ENCODE results near the gene COL11A2.
"Not testable (repeated sequence)": the region's sequence is repeated elsewhere in the genome, so short reads cannot be mapped to it uniquely, and the experiment has no call there.

COL11A2 gene

DNA sequence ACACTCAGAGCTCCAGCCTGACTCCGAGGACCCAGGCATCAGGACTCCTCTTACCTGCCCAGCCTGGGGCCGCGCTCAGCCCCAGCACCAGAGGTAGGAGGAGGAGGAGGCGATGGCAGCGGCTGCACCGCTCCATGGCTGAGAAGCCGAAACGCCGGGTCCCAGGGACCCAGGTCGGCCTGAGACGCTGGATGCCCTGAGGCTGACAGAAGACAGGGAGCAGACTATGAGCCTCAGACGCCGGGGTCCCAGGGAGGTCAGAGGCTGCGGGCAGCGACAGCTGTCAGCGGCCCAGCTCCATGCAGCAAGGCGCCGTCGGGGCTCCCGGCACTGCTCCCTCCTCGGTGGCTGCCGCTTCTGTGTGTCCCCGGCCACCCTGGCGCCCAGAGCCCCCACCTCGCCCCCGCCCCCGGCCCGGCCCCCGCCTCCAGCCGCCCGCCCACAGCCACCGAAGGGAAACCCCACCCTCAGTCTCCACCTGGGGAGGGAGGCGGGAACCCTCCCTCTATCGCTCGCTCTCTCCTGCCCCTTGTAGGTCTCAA is at the start of gene COL11A2:
TSS of gene COL11A2 (minus strand) at position 363 of the 542 bp plus-strand sequence. CDS start at position 136, 227 bp downstream.
- DNase-seq (ENCODE audit: low read depth, low spot score) = no peak

DNA sequence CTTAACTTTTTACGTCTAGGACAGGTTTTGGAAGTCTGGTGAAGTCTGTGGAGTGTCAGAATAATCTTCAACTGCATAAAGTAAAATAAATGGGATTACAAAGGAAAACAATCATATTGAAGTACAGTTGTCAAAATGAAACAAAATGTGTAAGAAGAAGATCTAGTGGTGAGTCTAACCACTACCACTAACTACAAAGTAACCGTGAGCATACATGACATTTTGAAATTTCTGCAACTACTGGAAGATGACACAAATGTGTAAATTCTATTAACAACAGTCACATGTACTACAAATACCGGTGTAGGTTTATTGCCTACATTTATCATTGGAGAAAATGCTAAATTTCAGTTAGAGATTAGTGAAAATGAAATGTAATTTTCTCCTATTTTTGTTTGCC is 49.7 kb upstream of the COL11A2 start:
- DNase-seq (ENCODE audit: low read depth, low spot score) = no peak

DNA sequence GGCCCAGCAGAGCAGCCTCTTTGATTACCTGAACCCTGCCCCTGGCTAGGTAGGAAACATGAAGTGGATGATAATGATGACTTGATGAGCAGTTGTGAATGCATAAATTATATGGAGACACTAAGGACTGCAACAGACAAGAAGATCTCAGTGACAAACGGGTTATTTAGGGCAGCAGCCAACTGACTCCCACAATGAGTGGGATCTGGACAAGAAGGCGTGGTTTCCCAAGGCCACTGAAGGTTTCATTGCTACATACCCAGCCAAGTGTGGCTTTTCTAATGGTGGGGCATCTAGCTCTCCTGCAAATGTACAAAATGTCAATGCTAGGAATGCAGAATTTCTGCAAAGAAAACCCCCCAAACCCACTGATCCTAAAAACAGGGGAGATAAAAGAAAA is 45.5 kb upstream of the COL11A2 start:
- DNase-seq (ENCODE audit: low read depth, low spot score) = no peak

DNA sequence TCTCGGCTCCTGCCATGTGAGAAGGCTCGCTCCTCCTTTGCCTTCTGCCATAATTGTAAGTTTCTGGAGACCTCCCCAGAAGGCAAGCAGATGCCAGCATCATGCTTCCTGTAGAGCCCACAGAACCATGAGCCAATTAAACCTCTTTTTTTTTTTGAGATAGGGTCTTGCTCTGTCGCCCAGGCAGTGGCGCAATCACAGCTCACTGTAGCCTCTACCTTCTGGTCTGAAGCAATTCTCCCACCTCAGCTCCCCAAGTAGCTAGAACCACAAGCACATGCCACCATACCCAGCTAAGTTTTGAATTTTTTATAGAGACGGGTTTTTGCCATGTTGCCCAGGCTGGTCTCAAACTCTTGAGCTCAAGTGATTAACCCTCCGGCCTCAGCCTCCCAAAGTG is 44.6 kb upstream of the COL11A2 start:
- DNase-seq (ENCODE audit: low read depth, low spot score) = no peak

DNA sequence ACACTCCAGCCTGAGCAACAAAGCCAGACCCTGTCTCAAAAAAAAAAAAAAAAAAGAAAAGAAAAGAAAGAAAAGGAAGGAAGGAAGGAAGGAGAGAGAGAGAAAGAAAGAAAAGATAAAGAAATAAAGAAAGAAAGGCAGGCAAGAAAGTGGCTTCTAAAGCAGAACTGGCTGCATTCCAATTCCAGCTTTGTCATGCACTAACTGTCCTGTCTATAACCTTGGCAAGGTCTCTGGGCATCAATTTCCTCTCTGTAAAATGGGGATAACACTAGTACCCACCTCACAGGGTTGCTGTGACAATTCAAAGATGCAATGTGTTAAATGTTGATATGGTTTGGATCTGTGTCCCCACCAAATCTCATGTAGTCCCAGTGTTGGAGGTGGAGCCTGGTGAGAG is 44.1 kb upstream of the COL11A2 start:
- DNase-seq (ENCODE audit: low read depth, low spot score) = no peak

DNA sequence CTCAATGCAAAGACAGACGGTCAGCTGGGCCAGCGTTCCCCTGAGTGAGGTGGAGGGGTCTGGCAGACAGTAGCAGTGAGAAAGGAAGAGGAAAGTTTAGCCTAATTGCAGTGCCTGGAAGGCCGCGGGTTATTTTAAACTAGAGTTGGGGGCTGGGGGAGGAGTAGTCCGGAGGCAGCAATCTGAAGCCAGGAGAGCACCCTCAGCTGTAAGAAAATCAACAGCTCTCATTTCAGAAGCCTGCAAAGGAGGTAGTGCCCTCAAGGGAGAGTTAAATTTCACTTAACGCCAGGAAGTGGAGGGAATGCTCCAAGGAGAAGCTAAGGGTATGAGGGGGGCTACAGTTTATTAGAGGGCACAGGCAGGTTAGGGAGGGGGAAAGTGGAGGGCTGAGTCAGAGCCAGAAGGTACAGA is 43.0 kb upstream of the COL11A2 start:
- no peak for DNase-seq (ENCODE audit: low read depth, low spot score)

DNA sequence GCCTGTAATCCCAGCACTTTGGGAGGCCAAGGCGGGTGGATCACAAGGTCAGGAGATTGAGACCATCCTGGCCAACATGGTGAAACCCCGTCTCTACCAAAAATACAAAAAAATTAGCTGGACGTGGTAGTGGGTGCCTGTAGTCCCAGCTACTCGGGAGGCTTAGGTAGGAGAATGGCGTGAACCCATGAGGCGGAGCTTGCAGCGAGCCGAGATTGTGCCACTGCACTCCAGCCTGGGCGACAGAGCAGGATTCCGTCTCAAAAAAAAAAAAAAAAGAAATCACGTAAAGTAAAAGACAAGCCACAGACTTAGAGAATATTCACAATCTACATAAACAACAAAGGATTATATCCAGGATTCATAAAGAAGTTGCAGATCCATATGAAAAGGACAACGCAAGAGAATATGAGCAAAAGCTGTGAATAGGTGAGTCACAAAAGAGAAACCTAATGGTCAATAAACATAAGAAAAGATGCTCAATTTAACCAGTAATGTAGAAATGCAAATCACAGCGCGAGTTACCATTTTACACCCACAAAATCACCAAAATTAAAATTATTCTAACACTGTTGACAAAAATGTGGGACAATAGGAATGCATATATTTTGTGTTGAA is 34.3 kb upstream of the COL11A2 start:
- not testable (repeated sequence) for DNase-seq (ENCODE audit: low read depth, low spot score)

DNA sequence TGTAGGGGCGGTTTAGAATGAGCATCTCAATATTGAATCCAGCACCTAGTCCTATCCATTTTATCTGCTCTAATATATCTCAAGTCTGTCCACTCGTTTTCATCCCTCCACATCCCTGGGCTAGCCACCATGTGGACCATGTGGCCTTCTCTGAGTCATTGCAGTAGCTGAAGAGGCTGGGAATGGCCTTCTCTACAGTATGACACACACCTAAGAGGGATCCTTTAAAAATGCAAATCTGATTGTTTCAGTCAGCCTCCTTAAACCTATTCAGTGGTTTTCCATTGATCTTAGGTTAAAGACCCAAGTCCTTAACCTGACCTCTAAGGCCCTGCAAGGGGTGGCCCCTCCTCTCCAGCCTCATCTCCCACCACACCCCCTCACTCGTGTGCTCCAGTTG is 25.4 kb upstream of the COL11A2 start:
- no peak for DNase-seq (ENCODE audit: low read depth, low spot score)

DNA sequence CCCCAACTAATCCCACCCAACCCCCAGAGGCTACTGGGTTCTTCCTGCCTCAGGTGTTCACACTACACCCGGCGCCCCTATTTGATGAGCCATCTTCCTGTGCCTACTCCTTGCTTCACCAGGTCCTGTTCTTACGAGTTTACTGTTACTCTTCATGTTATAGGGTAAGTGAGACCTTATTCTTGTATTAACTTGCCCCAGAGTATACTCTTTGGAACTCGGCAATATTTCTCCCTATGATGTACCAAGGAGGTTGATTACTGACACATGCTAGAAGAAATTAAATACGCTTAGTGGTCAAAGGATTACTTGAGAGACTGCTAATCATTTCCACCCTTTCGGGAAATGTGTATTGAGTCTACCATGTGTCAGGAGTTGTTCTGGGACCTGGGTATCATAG is 25.0 kb upstream of the COL11A2 start:
- no peak for DNase-seq (ENCODE audit: low read depth, low spot score)

DNA sequence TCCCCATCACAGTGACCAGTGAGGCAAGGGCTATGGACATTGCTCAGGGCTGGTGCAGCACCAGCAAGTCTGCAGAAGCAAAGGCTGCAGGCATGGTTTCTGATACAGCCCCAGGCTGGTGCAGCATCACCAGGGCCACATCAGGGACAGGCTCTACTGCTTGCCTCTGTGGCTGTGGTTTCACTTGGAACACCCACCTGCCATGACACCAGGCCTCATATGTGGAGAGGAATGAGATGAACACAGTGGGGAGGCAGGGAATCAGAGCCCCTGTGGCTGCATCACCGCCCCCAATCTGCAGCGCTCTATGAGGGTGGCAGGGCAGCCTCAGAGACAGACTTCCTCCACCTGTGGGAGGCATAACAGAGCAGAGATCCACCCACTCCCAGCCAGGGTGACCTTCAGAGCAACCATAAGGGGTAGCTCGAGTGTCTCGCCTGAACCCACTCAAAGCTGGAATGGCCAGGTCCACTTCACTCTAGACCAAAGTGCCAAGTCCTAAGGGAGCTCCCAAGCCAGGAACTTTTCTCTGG is 23.9 kb upstream of the COL11A2 start:
- DNase-seq (ENCODE audit: low read depth, low spot score) = no peak

DNA sequence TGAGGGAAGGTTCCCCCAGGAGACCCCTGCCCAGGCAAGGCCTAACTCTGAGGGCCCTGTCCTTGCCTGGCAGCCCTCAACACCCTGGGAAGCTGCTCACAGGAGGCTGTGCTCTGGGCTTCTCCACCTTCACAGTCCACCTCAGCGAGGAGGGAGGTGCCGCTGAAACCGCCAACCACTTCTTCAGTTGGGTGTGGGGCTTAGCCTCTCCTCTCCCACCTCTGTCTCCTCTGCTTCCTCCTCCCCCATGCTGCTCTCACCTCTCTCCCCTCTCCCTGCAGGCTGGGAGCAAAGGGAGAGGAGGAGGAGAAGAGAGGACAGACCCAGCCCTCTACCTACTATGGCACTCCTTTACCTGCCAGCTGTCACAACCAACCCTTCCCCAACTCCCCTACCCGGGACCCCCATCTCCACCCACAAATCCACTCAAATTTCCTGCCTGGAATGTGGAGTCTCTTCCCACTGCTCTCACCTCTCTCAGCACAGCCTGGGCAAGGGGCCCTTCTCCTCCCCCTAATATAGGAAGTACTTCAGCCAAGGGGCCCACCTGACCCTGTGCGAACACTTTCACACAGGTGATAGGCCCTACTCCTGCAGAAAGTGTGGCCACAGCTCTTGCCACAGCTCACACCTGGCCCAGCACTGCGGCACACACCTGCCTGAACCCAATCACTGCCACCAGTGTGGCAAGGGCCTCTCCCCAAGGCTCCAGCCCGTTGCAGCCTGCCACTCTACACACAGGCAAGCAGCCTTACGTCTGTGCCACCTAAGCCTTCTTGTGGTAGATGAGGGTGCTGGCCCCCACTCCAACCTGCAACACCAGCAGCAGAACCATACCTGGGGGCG is 23.2 kb upstream of the COL11A2 start:
- DNase-seq (ENCODE audit: low read depth, low spot score) = no peak

DNA sequence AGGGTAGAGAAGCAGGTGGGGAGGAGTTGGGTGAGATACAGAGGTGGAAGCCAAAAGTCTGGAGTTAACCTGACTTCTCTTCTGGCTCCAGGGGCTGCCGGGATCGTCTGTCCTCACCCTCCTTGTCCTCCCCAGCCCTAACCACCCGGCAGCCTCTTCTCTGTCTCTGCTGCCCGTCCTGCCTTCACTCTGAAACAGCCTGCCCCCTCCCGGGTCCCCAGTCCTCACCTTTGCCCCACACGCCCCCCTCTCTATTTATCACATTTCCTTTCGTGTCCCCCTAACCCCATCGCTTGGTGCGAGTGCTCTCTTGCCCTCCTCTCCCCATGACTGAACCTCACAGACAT is 21.7 kb upstream of the COL11A2 start:
- no peak for DNase-seq (ENCODE audit: low read depth, low spot score)

DNA sequence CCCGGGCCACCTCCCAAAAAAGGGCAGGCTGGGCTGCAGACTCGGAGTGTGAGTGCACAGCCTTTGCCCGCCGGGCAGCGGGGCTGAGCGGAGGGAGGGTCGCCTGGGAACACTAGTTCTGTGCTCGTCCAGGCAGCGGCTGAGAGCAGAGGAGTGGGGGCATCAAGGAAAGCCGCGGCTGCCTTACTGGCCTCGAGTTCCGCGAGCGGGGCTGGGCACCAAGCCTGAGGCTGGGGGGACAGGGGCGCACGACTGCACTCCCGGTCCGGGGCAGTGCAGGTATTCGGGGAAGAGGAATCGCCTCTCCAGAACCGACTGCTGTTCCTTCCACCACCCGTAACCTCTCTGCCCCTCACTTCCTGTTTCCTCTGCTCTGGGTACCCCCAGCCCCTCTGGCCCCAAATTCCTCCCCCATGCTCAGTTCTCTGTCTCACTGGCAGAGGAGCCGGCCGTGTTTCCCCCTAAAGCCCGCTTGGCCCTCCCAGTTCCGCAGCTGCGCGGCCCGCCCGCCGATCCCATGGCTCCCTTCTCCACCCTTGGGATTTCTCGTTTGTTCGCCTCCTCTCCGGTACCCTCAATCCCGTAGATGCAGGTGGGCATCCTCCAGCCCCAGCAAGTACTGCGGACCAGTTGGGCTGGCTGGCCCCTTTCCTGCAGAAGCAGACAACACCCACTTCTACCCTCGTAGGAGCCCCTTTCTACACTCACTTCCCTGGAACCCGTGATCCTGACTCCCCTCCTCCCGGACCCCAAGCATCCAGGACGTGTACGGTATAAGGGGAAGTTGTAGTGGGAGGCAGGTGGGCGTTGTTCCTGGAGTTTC is 21.1 kb upstream of the COL11A2 start:
- DNase-seq (ENCODE audit: low read depth, low spot score) = no peak

DNA sequence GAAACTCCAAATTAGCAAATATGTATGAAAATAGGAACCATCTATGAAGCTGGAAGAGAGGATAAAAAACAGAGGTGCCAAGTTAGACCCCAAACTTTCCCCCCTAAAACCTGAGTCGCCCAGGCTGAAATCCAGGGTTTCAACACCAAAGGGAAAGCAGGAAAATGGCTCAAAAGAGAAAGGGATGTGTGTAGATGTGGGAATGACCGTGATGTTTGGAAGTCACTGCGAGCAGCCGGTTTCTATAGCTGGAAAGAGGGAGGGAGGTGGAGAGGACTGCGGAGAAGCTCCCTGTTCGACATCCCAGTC is 20.5 kb upstream of the COL11A2 start:
- no peak for DNase-seq (ENCODE audit: low read depth, low spot score)

DNA sequence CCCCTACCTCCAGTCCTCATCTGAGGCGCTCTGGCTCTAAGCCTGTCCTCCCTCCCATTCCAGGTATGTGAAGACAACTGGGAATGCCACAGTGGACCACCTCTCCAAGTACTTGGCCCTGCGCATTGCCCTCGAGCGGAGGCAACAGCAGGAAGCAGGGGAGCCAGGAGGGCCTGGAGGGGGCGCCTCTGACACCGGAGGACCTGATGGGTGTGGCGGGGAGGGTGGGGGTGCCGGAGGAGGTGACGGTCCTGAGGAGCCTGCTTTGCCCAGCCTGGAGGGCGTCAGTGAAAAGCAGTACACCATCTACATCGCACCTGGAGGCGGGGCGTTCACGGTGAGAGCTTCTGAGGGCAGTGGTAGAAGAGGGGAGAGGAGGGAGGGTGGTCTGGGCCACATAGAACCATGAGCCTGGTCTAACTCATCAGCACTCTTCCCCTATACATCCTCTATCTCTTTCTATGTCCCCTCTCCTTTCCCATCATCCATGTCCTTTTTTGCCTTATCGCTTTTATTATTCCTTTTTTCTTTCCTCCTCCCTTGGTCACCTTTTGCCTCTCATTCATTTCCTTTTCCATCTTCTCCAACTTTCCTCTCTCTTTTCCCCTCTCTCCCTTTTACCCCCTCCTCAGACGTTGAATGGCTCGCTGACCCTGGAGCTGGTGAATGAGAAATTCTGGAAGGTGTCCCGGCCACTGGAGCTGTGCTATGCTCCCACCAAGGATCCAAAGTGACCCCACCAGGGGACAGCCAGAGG is 19.6 kb upstream of the COL11A2 start:
- DNase-seq (ENCODE audit: low read depth, low spot score) = no peak

DNA sequence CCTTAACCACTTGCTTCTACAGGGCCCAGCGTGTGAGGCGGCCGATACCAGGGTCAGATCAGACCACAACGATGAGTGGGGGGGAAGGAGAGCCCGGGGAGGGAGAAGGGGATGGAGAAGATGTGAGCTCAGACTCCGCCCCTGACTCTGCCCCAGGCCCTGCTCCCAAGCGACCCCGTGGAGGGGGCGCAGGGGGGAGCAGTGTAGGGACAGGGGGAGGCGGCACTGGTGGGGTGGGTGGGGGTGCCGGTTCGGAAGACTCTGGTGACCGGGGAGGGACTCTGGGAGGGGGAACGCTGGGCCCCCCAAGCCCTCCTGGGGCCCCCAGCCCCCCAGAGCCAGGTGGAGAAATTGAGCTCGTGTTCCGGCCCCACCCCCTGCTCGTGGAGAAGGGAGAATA is 18.9 kb upstream of the COL11A2 start:
- DNase-seq (ENCODE audit: low read depth, low spot score) = no peak

DNA sequence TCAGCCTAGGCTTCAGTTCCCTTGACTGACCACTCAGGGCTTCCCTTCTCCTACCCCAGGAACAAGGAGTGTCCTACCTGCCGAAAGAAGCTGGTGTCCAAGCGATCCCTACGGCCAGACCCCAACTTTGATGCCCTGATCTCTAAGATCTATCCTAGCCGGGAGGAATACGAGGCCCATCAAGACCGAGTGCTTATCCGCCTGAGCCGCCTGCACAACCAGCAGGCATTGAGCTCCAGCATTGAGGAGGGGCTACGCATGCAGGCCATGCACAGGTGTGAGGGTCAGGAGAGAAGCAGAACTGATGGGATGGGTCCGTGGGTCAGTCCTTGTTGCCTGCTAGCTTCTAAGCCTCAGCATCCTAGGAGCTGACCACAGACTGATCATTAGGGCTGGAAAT is 17.6 kb upstream of the COL11A2 start:
- no peak for DNase-seq (ENCODE audit: low read depth, low spot score)

DNA sequence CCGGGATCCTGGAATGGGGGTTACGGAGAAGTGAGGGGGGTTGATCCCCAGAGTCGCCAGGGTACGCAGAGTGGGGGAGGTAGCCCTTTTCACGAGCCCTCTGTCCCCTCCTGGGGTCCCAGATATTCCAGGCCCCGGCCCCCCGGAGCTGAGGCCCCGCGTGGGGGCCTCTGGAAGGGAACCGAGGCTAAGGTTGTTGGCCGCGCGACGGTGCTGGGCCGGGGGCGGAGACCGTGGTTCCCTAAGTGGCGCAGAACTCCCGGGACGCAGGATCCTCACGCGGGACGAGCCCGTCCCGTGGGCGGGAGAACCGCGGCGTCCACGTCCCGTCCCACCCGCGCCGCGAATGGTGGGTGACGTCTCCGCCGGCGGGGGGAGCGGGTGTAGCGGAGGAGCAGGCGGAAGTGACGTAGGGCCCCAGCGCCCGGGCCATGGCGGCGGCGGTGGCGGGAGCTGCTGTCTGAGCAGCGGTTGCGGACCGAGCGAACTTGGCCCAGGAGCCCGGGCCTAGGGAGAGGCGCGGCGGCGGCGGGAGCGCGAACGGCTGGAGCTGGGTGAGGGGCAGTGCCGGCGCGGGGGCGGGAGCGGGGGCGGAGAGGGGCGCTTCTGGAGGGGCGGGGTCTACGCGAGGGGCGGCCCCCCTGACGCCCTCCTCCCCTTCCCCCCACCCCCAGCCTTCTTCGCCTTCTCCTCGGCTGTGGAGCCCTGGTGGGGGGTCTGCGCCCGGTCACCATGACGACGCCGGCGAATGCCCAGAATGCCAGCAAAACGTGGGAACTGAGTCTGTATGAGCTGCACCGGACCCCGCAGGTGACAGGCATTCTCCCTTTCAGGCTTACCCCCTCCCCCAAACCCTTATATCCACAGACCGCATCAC is 16.1 kb upstream of the COL11A2 start, which contains the start of gene RING1:
TSS of gene RING1 (plus strand) at position 410 of the 877 bp plus-strand sequence. CDS start at position 733, 323 bp downstream.
- DNase-seq (ENCODE audit: low read depth, low spot score) = no peak

DNA sequence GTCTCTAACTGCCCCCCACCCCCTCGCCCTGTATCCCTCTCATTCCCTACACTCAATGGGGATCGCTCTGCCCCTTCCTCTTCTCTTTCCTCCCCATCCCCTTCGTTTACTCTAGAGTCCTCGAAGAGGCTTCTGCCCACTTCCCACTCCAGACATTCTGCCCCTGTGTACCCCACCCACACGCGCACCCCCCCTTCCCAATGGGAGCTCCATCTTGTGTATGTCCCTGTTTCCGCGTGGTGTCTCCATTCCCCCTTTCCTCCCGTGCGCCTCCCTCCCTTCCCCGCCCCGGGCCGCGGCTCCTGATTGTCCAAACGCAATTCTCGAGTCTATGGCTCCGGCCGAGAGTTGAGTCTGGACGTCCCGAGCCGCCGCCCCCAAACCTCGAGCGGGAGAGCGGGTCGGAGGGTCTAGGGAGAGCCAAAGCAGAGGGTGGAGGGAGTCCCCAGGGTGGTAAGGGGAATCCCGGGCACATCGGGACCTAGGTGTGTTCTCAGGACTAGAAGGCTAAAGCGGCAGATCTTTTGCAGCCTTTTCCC is 15.4 kb upstream of the COL11A2 start:
- DNase-seq (ENCODE audit: low read depth, low spot score) = no peak
